Central memory CD4-positive, alpha-beta T cell (primary cell): ENCODE data around the gene TRUB2.

Experiments used
- DNase-seq: peaks from one replicate; pipeline ENCODE4 v3.0.0; 2022

TRUB2 gene

DNA sequence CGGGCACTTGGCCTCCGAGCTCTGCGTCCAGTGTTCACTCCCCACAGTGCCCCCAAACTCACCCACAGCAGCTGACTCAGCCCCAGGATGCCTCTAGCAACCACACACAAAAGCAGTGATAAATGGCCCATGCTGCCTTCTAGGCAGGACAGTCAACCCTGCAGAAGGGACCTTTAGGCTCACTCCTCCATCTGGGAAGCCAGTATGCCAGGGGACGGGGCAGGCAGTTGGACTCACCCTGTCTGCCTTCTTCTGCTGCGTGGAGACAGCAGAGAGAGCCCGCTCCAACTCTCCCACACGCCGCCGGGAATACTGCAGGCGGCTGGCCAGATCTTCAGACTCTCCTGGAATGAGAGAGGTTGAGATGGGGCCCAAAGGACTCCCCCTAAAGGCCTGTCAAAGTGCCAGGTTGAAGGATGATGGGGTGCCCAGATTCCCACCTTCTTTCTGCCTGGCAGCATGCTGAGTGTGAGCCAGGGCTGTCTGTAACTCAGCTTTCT is 56.8 kb downstream of the TRUB2 start:
- DNase-seq = no peak

DNA sequence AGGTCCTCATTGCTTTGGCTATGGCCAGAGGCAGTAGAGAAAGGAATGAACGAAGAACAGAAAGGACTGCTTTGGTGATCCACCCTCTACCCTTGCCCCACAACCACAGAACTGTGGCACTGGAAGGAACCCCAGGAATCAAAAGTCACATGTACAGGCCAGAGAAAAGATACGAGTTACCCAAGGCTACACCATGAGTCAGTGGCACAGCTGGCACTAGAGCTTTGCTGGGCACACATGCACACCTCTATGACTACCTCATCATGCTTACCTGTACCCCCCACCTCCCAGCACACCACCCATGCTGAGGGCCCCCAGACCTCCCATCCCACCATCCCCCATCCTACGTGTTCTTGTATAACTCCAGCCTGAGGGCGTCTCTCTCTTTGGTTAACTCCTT is 59.6 kb downstream of the TRUB2 start:
- no peak for DNase-seq

DNA sequence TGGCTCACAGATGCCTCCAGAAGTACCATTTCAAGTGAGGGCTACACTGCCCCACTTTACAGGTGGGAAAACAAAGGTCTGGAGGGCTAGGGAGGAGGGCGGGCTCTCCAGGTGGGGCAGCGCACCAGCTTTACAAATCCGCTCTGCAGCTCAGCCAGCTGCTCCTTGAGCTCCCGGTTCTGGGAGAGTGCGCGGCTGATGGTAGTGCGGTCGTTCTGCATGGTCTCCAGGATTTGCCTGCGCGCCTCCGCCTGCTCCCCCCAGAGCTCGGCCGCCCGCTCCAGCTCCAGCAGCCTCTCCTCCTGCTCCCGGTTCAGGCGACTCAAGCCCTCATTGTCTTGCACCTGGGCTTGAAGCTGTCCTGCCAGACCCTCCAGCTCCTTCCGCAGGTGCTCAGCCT is 61.9 kb downstream of the TRUB2 start:
- DNase-seq = no peak

DNA sequence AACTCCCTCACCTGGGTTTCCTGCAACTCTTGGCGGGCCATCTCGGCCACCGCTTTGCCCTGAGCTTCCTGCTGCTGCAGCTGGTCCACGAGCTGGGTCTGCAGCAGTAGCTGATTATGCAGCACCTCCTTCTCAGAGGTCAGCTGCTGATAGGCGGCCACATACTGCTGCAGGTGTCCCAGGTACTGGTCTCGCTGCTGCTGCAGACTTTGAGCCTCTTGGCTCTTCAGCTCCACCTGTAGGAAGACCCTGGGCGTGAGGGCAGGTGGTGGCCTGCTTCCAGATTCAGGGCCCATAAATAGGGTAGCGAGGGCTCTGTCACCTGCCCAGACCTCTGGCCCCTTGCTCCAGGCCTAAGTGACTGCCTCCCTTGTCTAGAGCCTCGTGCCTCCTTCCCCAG is 63.1 kb downstream of the TRUB2 start:
- no peak for DNase-seq

DNA sequence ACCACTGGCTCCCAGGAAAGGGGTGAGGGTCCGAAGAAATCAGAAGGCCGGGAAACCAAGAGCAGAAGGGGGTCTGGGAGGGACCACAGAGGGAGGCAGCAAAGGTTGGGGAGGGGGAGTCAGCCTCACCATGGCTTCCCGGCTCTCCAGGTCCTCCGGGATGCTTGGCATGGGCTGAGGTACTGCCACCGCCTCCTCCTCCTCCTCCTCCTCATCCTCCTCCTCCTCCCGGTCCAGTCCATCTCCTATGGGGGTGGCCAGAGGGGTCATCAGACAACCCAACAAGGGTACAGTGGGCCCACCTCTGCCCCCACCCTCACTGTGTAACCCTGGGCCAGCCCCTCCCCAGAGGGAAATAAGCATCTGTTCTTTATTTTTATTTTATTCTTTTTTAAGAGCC is 63.9 kb downstream of the TRUB2 start:
- DNase-seq = no peak

DNA sequence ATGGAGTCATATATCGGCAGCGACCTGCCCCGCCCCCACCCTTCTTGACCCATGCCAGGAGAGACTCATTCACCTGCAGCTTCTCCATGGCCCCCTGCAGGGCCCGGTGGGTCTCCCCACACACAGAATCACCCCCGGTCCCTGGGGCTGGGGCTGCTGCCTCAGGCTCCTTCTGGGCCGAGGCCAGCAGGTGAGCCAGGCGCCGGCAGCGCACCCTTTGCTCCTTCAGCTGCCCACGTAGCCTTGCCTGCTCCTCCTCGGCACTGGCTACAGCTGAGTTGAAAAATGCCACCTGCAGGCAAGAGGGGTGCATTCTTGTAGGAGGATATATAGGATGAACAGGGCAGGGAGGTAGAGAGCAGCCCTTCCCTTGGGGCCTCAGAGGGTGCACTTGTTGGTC is 64.3 kb downstream of the TRUB2 start:
- DNase-seq = no peak

DNA sequence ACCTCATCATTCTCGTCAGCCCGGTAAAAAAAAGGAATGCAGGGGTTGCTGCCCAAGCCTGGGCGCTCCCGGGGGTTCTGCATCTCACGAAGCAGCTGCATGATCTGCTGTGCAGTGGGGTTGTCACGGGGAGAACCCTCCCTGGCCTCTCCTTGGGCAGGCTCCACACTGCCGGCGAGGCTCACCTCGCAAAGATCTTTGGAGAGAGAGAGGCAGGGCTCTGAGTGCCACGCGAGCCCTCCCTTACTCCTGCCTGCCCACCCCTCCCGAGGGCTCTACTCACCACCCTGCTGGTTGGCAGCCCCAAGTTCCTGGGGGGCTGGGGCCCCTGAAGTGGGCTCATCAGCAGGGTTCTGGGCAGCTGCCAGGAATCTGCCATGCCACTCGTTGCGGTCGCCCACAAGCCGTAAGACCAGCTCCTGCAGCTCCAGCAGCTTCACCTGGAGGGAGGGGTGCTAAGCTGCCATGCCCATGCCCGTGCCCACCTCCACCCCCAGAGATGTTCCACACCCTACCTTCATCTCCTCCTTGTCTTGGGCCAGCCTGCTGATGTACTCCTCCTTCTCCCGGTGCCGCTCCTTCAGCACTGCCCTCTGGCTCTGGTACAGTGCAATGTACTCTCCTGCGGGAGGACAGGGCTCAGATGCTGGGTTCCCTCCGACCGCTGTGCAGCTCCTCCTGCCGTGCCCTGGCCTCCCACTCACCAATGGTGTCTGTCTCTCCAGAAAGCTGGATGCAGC is 65.0 kb downstream of the TRUB2 start:
- no peak for DNase-seq
